ENCODE data around the gene PTPN4. TPM values are rescaled to one million over a fixed set of nuclear protein-coding genes. Genes with fewer than 3 reads are reported as not detected.

Gene PTPN4
- total RNA-seq, 1 donor, result 19.5 TPM

DNA sequence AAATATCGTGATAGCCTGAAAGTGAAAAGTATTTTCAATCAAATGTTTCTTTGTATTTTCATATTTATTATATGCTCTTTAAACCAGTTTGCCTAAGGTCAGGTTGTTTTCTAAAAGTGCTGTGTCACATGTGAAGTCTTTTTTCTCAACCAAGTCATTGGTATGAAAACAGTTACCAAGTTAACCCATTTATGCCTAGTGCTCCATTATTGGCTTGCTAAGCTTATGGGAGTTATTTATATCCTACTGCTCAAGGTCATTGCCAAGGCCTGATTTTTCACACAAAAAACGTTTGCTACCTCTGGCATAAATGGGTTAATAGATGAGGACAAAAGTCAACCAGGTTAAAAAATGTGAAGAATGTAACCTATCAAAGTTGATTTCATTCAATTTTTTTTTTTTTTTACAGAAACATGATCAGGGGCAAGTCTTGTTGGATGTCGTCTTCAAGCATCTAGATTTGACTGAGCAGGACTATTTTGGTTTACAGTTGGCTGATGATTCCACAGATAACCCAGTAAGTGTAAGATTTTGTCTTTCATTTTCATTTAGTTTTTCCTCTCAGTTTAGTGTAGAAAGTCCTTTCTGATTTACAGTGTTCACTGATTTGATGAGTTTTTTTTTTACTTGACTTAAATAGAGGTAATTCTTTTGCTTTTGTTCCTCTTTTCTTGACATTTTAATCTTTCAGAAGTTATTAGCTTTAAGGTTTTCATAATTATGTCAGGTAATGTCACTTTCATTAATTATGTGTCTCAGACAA is 102.6 kb downstream of the PTPN4 start:
- no peak overlapping the region for H3K4me2 ChIP-seq (ENCODE audit: insufficient read depth, low read length)
- H2AFZ ChIP-seq (ENCODE audit: low read length), result no peak overlapping the region
- no peaks in the 10 kb centered on the region for H3K36me3 ChIP-seq (ENCODE audit: insufficient read depth, low read length)
- no peak for DNase-seq (ENCODE audit: insufficient read length, low spot score, missing footprints)
- no peak overlapping the region for H3K27ac ChIP-seq (ENCODE audit: low read depth, low read length)
- H3K9me3 ChIP-seq (ENCODE audit: low read depth, low read length), result no peaks in the 10 kb centered on the region
- no peaks in the 10 kb centered on the region for H3K4me1 ChIP-seq (ENCODE audit: insufficient read depth, low read length)
- H3K4me3 ChIP-seq (ENCODE audit: insufficient read depth, low read length), result no peak overlapping the region
- no peaks in the 10 kb centered on the region for H3K27me3 ChIP-seq (ENCODE audit: insufficient read depth, low read length)
- peaks cover 4% of the 10 kb centered on the region for H4K20me1 ChIP-seq (ENCODE audit: insufficient read depth, low read length)
- TF ChIP-seq, protein P1, sequence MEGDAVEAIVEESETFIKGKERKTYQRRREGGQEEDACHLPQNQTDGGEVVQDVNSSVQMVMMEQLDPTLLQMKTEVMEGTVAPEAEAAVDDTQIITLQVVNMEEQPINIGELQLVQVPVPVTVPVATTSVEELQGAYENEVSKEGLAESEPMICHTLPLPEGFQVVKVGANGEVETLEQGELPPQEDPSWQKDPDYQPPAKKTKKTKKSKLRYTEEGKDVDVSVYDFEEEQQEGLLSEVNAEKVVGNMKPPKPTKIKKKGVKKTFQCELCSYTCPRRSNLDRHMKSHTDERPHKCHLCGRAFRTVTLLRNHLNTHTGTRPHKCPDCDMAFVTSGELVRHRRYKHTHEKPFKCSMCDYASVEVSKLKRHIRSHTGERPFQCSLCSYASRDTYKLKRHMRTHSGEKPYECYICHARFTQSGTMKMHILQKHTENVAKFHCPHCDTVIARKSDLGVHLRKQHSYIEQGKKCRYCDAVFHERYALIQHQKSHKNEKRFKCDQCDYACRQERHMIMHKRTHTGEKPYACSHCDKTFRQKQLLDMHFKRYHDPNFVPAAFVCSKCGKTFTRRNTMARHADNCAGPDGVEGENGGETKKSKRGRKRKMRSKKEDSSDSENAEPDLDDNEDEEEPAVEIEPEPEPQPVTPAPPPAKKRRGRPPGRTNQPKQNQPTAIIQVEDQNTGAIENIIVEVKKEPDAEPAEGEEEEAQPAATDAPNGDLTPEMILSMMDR (IDR thresholded peaks at IDR 0.05; ENCODE audit: extremely low read depth, low read depth, low read length), result no peak
- no peaks in the 10 kb centered on the region for H3K79me2 ChIP-seq (ENCODE audit: insufficient read depth, low read length)

DNA sequence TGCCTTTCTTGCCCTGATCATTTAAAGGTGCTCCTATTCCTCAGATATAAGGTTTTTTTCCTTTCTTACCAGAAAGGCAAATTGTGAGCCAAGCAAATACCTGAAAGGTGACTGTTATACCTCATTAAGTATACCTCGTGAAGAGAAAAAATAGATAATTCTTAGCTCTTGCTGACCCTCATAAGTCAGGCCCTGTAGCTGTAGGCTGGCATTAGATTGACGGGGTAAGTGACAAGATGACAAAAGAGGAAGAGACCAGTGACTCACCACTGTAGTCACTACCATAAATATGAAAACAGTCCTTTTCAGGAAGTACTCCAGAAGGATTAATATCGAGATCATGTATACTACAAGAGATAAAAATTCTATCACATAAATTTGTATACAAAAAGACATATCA is 104.6 kb downstream of the PTPN4 start:
- no peak overlapping the region for H3K4me2 ChIP-seq (ENCODE audit: insufficient read depth, low read length)
- no peaks in the 10 kb centered on the region for H4K20me1 ChIP-seq (ENCODE audit: insufficient read depth, low read length)
- no peak overlapping the region for H2AFZ ChIP-seq (ENCODE audit: low read length)
- no peaks in the 10 kb centered on the region for H3K36me3 ChIP-seq (ENCODE audit: insufficient read depth, low read length)
- DNase-seq (ENCODE audit: insufficient read length, low spot score, missing footprints), result no peak
- H3K79me2 ChIP-seq (ENCODE audit: insufficient read depth, low read length), result no peaks in the 10 kb centered on the region
- TF ChIP-seq, protein P1 (IDR thresholded peaks at IDR 0.05; ENCODE audit: extremely low read depth, low read depth, low read length), result no peak
- no peak overlapping the region for H3K27ac ChIP-seq (ENCODE audit: low read depth, low read length)
- no peaks in the 10 kb centered on the region for H3K27me3 ChIP-seq (ENCODE audit: insufficient read depth, low read length)
- H3K4me3 ChIP-seq (ENCODE audit: insufficient read depth, low read length), result no peak overlapping the region
- H3K9me3 ChIP-seq (ENCODE audit: low read depth, low read length), result no peaks in the 10 kb centered on the region
- H3K4me1 ChIP-seq (ENCODE audit: insufficient read depth, low read length), result no peaks in the 10 kb centered on the region

DNA sequence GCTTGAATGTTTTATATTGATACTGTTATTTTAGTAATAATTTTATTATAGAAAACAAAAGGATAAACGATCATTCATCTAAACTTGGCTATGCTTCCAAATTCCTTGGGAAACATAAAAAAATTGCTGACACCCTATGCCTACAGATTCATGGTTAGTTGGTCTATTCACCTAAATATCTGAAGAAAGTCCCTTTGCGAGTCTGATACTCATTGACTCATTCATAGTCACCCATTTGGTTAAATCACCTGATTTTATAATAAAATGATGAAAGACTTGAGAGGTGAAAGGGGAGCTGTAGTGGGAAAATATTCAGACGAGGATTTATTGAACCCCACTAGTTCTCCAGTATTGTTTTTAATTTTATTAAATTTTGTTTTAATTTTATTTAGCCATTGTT is 112.0 kb downstream of the PTPN4 start:
- TF ChIP-seq, protein P1 (IDR thresholded peaks at IDR 0.05; ENCODE audit: extremely low read depth, low read depth, low read length), result no peak
- Histone ChIP-seq H3K79me2 (ENCODE audit: insufficient read depth, low read length) (no peaks in the 10 kb centered on the region), H3K4me3 (ENCODE audit: insufficient read depth, low read length) (no peak overlapping the region), H2AFZ (ENCODE audit: low read length) (no peak overlapping the region), H3K4me2 (ENCODE audit: insufficient read depth, low read length) (no peak overlapping the region), H3K4me1 (ENCODE audit: insufficient read depth, low read length) (no peaks in the 10 kb centered on the region), H3K9me3 (ENCODE audit: low read depth, low read length) (no peaks in the 10 kb centered on the region), H4K20me1 (ENCODE audit: insufficient read depth, low read length) (no peaks in the 10 kb centered on the region), H3K27ac (ENCODE audit: low read depth, low read length) (no peak overlapping the region), H3K27me3 (ENCODE audit: insufficient read depth, low read length) (no peaks in the 10 kb centered on the region), H3K36me3 (ENCODE audit: insufficient read depth, low read length) (no peaks in the 10 kb centered on the region)
- no peak for DNase-seq (ENCODE audit: insufficient read length, low spot score, missing footprints)

DNA sequence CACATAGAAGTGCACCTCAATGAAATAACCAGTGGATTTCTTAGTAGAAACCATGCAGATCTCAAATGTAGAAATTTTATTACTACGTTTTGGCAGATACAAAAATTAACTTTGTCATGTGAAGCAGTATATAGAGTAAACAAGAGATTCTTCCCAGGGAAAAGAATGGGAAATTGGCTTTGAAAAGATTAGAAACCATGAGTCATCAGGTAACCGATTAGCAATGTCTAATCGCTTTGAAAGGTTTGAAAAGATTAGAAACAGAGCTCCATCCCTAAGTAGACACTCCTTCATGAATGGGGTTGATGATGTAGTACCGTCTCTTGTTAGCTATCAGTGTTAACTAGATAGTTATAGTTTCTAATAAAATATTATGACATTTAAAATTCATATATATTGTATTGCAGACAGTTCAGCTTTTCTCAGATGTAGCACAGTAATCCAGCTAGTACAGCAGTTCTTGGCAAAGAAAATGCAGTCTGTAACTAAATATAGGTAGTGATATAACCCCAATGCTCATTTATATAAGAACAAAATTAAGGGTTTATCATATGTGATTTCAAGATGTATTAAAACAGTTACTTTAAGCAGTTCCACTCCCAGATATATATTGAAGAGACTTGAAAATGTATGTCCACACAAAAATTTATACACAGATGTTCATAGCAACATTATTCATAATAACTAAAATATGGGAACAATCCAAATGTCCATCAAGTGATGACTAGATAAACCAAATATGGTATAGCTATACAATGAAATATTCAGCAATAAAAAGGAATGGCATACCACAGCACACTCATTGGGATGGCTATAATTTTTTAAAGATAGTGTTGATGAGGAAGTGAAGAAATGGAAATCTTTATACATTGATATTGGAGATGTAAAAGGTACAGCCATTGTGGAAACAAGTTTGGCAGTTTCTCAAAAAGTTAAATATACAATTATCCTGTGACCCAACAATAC is 113.9 kb downstream of the PTPN4 start:
- TF ChIP-seq, protein P1 (IDR thresholded peaks at IDR 0.05; ENCODE audit: extremely low read depth, low read depth, low read length), result no peak
- Histone ChIP-seq H3K9me3 (ENCODE audit: low read depth, low read length) (no peaks in the 10 kb centered on the region), H3K36me3 (ENCODE audit: insufficient read depth, low read length) (no peaks in the 10 kb centered on the region), H3K79me2 (ENCODE audit: insufficient read depth, low read length) (no peaks in the 10 kb centered on the region), H3K4me3 (ENCODE audit: insufficient read depth, low read length) (no peak overlapping the region), H4K20me1 (ENCODE audit: insufficient read depth, low read length) (no peaks in the 10 kb centered on the region), H2AFZ (ENCODE audit: low read length) (no peak overlapping the region), H3K4me1 (ENCODE audit: insufficient read depth, low read length) (no peaks in the 10 kb centered on the region), H3K27me3 (ENCODE audit: insufficient read depth, low read length) (no peaks in the 10 kb centered on the region), H3K4me2 (ENCODE audit: insufficient read depth, low read length) (no peak overlapping the region), H3K27ac (ENCODE audit: low read depth, low read length) (no peak overlapping the region)
- no peak for DNase-seq (ENCODE audit: insufficient read length, low spot score, missing footprints)

All from osteoblast (primary cell).